Kidney capillary endothelial cell (primary cell): ENCODE data around the gene SDK2.

ENCODE experiments used
- DNase-seq: peaks from one replicate; pipeline ENCODE4 v3.0.0-alpha.2; 2018; ENCODE audit warnings: low spot score

SDK2 gene

DNA sequence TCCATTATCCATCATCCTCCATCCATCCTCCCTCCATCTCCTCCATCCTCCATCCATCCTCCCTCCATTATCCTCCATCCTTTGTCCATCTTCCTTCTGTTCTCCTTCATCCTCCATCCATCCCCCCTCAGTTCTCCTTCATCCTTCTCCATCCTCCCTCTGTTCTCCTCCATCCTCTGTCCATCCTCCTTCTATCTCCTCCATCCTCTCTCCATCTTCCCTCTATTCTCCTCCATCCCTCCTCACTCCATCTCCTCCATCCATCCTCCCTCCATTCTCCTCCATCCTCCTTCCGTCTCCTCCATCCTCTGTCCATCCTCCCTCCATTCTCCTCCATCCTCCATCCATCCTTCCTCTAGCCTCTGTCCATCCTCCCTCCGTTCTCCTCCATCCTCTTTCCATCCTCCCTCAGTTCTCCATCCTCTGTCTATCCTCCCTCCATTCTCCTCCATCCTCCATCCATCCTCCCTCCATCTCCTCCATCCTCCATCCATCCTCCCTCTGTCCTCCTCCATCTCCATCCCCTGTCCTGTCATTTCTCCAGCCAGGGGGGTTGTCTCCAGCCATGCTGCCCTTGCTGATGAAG lies 143.7 kb downstream of the SDK2 start:
- no peak for DNase-seq

DNA sequence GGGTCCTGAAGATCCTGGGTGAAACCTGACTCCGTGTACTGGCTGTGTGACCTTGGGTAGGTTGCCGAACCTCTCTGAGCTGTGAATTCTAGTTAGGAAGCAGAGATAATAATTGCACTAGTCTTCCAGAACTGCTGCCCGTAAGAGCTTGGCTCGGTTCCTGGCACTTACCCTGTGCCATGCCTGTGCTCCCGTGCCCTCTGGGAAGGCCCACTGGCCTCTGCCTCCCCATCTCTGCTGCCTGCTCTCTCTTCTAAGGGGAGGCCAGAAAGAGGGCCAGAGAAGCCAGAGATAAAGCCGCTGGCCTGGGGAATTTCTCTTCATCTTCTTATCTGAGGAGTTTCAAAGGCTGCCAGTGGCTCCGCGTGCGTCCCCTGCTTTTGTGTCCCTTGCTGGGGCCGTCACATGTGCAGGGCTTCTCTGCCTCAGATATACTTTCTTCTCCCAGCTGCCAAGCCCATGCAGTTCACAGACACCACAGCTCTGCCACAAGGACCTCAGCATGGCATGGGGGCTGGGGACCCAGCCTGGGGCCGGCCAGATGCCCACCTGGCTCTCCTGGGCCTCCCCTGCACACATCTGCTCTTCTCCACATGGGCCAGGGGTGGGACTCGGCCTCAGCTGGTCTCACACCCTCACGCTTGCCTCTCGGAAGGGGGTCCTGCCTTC lies 145.2 kb downstream of the SDK2 start:
- no peak for DNase-seq

DNA sequence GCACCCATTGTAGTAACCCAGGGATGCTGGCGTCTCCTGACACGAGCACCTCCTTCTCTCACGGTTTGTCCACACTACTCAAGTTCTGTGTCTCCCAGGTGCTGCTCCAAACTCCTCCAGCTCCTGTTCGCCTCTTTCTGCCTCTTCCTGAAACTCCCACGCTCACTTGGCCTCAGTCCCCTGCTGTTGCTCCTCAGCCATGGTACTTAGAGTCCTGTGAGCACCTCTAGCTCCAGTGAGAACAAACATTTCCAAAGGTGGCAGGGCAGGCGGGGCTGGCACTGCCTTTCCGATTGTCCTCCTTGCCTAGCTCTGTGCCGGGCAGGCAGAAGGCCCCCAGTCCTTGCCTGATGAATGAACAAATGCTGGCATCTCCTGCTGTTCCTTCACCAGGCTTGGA lies 146.1 kb downstream of the SDK2 start:
- no peak for DNase-seq

DNA sequence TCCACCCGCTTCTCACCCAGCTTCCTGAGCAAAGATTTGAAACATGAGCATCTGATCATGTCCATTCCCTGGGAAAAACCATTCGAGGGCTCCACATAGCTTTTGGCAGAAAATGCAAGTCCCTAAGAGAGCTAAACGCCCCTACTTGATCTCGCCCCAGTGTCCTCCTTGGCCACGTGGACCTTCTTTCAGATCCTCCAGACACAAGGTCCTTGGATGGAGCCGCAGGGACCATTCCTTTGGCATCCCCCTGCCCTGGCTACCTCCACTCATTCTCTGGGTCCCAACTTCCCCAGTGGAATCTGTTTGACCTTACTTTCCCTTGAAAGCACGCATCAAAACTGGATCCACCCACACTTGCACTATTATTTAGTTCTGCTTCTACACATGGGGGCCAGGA lies 146.5 kb downstream of the SDK2 start:
- no peak for DNase-seq

DNA sequence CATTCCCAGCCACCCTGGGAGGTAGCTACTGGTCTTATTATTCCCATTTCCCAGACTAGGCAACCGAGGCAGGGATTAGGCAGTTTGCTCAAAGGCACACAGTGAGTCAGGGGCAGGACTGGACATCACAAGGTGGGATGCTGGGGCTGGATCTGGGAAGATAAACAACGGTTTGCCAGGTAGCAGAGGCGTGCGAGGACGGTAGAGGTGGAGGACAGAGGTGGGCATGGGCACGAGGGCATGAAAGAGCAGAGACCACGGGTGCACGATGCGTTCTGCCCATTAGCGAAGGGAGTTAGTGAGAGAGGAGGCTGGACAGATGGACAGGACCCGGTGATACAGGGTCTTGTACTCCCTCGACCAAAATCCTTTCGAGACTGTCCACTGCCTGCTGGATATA lies 148.0 kb downstream of the SDK2 start:
- no peak for DNase-seq

DNA sequence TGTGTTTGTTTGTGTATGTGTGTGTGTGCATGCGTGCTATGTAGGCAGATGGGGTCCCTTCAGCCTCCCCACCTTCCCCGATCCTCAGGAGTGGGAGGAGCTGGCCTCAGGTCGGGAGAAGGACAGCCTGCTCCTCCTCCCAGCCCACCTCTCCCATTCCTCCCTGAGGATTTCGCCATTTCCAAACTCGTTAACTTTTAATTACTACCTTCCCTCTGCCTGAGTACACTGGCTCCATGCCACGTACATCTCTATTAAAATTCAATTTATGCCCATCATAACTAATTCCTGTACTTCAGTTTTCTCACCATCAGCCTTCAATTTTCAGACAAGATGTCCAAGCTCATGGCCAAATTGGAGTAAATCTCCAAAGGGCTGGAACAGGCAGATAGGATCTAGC lies 148.6 kb downstream of the SDK2 start:
- DNase-seq, result no peak

DNA sequence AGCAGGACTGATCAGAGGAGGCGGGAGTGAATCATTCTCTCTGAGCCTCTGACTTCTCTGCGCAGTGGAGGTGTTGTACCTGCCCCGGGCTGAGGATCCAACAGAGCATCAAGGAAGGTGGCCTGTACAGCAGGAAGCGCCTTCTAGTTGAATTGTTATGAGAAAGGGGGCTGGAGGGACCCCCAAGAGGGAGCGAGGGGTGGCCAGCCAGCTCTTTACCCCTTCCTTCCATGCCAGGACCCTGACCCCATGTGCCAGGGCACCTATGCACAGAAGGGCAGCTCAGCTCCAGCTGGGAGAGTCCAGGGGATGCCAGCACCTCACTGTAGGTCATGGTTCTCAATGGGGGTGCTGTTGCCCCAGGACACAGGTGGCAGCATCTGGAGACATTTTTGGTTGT lies 149.3 kb downstream of the SDK2 start:
- DNase-seq, result no peak

DNA sequence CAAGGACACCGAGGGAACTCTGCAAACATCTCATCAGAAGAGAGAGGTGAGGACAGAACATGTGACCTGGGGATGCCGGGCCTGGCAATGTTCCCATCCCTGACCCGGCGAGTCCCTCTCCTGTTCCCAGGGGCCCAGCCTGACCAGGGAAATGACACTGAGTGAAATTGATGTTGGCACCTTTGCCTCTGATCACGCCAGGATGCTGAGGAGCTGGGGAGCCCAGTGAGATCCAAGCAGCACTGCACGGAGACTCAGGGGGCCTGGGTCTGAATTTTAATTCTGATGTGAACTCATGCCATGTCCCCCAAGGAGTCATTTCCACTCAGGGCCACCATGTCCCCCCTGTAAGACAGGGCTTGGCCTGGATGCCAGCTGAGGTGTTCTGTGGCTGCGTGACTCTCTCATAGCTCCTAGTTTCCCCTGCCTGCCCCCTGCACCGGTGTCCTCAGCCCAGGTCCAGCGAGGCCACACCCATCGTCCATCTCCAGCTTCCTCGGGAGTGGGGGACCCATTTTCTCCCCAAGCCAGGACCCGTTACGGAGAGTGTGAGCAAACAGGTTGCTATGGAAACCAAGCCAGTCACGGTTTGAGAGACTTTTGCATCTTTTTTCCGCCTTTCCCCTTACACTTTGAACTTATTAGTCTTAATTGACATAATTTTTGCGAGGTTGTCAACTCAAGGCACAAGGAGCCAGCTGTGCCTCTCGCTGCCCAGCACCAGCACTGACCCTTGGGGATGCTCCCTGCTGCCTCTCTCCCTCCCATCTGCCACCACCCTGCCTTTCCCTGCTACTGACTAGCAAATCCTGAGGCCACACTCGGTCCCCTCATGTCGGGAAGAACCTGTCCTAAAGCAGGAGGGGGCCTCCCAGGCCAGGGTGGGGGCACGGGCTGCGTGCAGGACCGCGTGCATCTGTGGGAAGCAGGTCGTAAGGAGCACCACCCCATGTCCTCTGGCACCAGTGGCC lies 150.0 kb downstream of the SDK2 start:
- no peak for DNase-seq

DNA sequence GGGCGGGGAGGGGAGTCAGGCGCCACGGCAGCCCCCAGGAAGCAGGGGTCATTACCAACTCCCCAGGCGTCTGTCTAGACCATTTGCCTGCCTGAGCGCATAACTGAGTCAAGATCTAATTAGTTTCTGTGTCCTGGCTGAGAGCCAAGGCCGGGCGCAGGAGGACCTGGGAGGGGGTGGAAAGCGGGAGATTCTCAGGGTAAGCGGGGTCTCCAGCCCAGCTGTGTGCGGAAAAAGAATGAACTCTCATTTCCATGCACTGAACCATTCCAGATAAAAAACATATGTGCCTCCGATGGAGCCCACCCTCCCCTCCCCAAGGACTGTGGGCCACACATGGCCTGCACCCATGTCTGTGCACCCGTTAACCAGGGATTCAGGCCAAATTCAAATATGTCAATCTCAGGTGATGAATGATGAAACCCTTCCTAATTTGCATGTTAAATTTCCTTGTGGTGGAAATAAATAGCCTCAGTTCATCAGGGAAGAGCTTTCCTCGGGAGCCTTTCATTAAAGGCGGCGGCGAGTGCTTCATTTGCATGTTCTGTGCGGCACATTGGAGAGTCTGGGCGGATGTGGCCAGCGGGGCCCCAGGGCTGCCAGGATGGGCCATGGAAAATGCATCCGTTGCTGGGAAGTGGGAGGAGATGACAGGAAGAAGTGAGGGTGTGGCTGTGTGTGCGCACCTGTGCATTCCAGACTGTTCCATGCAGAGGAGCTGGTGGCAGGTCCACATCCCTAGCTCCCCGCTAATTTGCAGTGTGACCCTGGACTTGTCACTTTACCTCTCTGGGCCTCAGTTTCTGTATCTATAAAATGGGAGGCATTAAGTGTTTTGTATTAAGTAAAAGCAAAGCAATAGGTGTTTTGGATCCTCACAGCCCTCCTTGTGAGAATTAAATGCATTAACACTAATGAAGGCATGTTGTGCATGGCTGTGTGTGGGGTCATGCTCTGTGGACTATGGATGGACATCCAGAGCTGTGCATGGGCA lies 151.1 kb downstream of the SDK2 start:
- no peak for DNase-seq

DNA sequence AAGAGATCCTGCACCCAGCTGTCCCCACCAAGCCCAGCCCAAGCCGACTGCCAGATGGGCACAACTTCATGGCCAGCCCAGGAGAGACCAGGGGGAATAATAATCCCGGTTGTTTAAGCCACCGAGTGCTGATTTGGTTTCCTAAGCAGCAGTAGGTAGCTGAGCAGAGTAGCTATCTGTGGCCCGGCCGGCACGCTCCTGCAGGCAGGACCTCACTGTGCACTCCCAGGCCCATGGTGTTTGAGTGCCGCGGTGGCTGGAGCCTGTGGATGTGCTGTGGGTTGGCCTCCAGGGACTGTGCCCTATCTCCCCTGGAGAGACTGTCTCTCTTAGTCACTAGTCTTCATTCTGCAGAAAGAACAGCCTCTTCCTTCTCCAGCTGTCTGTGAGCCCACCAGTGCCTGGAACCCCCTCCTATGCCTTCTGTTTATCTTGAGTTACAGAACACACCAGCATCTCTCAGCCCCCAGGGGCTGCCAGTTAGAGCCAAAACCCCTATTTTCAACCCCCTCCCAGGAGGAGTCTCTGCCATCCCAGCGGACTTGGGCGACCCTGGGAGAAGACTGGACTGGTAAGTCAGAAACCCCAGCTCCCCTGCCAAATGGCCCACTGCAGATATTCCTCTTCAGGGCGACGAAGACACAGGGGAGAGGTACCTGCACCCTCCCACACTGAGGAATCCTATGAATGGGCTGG lies 152.0 kb downstream of the SDK2 start:
- DNase-seq, result no peak

DNA sequence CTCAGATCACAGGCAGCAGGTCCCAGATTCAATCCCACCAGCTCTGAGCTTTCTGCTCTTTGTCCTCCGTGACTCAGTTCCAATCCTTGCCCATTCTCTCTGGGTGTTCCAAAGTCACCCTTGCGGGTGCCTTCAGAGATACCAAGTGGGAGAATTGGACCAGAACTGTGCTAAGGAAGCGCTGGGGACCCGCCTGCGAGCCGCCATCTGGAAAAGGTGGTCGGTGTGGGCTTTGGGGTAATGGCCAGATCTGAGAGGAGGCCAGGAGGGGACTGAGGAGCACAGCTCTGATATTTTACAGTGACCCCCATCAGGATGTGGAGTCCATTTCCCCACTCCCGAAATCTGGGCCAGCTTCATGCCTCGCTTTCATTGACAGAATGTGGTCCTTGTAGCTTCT lies 152.6 kb downstream of the SDK2 start:
- DNase-seq, result no peak

DNA sequence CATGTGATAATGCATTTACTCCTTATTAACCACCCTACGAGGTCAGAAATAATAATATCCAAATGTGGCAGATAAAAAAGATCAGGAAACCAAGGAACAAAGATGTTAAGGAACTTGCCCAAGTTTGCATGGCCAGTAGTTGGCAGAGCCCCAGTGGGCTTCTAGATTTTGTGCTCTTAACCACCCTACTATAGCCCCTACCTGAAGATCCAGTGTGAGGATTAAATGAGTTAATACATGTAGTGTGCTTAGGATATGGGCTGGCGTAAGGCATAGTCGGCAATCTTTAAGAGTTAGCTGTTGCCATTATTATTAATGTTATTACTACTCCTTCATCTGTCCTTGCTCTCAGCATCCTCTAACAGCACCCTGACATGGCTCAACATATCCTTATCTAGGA lies 153.4 kb downstream of the SDK2 start:
- DNase-seq, result no peak

DNA sequence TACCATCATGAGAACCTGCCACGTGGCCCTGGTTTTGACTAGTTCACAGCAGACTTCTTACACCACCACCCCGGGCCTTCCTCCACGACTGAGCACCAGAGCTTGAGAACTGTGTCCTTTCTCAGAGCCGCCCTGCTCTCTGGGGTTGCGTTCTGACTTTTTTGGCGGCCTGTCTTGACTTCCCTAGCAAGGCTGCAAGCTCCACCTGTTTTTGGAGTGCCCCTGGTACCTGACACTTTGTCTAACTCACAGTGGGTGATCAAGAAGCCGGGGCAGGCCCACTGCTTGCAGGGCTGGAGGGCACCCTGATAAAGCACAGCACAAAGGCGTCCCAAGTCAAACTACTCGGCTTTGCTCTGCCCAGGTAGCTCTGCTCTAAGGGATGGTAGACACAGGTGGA lies 154.3 kb downstream of the SDK2 start:
- no peak for DNase-seq

DNA sequence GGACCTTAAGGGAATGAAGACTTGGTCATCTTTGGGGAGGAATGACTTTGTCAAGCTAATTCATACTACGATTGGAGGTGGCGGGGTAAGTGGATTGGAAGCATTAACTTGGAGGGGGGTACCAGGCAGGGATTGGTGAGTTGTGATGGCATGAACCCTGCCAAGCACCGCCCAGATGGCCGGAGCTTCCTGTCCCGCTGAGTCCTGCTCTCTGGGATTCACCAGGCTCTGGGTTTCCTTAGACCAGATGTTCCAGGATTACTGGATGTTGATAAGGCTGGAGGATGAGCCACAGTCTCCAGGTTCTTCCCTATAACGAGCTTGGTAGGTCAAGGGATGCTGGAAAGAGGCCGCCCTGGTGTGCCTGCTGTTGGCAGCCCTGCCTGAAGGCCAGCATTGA lies 154.9 kb downstream of the SDK2 start:
- DNase-seq, result no peak

DNA sequence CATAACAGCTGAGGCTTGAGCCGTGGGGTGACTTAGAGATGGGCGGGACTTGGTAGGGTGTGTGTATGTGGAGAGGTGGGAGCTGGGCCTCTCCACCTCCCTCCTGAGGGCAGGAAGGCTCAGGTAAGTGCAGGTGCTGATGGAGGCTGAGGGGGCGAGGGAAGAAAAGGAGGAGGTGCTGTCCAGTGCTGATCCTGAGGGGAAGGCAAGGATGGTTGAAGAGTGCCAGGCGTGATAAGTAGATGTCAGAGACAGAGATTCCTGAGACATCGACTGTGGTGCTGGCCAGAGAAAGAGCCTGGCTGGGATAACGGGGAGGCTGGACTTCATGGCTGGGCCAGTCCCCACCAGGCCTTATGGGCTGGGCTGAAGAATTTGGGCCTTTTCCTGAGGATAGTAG lies 159.1 kb downstream of the SDK2 start:
- DNase-seq, result no peak

DNA sequence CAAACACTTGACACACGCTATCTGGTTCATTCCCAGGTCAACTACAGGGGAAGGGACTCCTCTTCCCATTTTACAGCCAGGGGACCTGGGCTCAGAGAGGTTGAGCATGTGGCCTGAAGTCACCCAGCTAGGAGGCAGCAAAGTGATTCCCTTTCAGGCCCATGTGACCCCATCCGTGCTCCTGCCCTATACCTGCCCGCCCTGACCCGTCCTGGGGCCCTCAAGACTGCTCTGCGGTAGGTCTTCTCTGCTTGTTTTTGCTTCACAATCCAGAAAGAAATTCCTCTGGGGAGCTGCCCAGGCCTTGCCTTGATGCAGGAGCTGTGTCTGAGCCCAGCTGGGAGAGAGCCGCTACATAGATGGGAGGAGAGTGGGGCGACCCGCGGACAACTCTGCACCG lies 161.4 kb downstream of the SDK2 start:
- no peak for DNase-seq

DNA sequence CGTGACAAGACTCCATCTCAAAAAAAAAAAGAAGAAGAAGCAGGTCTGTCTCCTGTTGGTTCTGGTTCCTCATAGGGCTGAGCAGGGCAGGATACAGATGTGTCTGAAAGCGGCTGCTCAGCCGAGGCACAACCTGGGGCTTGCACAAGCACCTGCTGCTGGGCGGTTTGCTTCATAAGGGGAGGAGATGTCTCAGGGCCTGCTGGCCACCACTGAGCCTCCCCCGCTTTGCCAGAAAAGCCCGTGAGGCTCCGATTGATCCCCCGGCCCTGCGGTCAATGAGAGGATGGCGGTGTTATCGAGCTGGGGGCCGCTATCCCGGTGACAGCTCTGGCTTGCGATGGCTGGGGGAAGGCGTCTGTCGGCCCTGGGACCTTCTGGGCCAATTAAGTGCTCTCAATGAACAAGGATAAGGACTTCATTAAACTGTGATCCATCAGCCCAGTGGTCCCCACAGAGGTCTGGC lies 162.0 kb downstream of the SDK2 start:
- no peak for DNase-seq

DNA sequence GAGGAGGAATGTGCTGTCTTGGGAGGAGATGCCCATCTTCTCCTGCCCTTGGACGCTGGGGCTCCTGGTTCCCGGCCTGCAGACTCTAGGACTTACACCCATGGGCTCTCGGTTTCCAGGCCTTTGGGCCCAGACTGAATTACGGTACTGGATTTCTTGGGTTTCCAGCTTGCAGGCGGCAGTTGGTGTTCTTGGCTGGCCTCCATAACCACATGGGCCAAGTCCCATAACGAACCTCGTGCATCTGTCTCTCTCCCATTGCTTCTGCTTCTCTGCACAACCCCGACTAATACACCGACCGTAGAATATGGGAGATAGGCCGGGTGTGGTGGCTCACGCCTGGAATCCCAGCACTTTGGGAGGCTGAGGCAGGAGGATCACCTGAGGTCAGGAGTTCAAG lies 162.6 kb downstream of the SDK2 start:
- no peak for DNase-seq

DNA sequence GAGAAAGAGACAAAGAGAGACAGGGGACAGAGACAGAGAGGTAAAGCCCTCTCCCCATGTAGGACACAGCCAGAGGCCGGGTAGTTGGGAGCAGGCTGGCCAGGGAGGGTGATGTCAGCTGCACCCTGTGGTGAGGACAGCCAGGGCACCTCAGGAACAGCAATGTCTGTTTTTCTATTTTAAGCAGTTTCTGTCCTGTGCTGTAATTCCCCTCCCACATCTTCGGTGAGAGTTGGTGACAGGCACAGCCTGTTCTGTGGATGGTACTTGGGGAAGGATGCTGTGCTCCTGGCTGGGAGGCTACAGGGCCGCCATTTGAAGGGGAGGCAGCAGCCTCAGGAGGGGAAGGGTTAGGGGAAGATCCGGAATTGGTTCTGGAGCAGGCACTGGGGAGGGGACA lies 163.5 kb downstream of the SDK2 start:
- DNase-seq, result no peak

DNA sequence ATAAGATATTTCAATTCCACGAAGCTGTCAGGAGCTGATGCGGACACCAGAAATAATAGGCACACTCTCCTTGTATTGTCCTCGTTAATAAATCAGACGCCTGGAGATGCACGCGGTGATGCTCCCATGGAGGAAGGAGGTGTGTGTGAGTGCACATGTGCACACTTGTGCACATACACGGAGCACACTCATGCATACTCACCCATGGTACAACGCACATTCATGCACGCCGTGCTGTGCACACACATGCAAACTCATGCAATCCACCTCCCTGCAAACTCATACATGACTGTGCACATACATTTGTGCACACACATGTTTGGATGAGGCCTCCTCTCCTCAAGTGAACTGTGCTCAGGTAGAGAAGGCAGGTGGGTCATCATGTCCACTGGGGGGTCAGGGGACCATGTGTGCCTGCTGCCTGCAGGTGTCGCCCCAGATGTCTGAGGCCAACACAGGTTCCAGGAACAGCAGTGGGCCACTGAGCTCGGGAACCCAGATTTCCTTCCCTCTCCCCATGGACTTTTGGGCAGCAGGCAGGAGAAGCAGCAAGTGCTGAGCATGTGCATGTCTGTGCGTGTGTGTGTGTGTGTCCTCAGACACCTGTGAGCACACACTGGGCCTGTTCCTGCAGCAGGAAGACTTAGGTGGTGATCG lies 165.3 kb downstream of the SDK2 start:
- DNase-seq, result no peak

DNA sequence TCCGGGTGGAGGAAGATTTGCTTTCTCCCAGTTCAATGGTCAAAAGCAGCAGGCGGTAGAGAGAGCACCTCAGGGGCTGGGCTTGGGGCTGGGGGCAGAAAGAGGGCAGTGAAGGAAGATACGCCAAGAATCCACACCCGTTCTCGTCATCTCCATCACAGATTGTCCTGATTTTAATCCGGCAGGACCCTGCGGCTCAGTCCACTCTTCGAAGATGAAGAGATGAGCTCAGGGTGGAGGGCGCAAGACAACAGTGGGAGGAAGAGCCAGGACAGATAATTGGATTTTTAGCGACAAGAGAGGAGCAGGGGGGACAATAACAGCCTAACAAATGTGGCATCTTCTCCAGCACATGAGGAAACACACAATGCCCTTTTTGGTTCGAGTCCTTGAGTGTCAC lies 165.9 kb downstream of the SDK2 start:
- DNase-seq, result no peak
